ENCODE measurements around the gene PRPF38A.

- TF ChIP-seq POLR2A (IDR thresholded peaks at IDR 0.05; ENCODE audit: extremely low read depth, insufficient read length) (no peak), CTCF (IDR thresholded peaks at IDR 0.05; ENCODE audit: low read depth, low read length) (no peak)
Measured at GRCh38 chr1:52366517-52366827, 37.9 kb upstream of the PRPF38A start.

Measured in NB4 (cell line).